ENCODE measurements around the gene KRT80.

Gene KRT80

DNA sequence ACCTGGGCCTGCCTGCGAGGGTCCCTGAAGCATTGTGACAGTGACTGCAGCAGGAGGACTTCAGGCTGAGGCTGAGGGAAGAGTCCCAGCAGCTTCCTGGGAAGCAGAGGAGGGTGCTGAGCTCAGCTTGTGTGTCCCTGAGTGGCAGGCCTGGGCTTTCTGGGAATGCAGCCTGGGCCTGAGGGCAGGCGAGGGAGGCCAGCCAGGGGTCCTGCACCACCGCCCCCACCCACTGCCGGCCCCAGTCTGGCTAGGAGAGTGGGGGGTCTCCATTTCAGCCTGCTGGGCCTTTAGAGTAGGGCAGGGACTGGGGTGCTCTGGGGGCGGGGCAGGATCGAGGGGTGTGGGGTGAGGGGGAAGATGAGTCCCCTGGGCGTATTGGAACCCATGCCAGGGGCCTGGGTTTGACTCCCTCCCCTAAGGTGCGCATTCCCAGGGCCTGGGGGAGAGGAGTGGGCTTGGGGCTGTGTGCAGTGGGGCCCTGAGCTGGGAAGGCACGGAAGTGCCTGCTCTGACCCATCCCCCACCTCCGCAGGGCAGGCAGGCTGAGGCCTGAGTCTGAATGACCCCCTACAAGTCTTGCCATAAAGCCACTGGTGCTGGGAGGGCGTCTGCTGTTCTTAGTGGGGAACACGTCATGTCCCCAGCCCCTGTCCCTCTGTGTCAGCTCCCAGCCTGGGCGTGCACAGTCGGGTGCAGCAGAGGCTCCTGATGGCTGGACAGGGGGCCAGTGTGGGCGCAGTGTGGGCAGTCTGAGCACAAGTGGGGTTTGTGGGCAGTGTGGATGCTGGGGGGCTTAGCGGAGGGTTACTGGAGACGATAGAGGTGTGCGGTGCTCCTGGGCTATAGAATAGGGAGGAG lies 46.4 kb downstream of the KRT80 start:
- H3K27ac ChIP-seq (ENCODE audit: insufficient read depth, low read depth, low read length, poor library complexity, severe bottlenecking): no peak overlapping the region
- H3K4me3 ChIP-seq (ENCODE audit: insufficient read depth, low read depth, low read length): no peak overlapping the region
- no peaks in the 10 kb centered on the region for H3K27me3 ChIP-seq (ENCODE audit: control insufficient read depth, insufficient read depth, low read length, poor library complexity, severe bottlenecking)
- no peaks in the 10 kb centered on the region for H3K9me3 ChIP-seq (ENCODE audit: control insufficient read depth, low read length)
- H3K36me3 ChIP-seq (ENCODE audit: control insufficient read depth, insufficient read depth, low read length): no peaks in the 10 kb centered on the region
- WGBS, 2 experiments: 67 to 72% methylated on average over 18 of the region's 18 CpGs
- H3K4me1 ChIP-seq (ENCODE audit: control insufficient read depth, insufficient read depth, low read length): peaks cover 36% of the 10 kb centered on the region

- no peak overlapping the region for H3K27ac ChIP-seq (ENCODE audit: insufficient read depth, low read depth, low read length, poor library complexity, severe bottlenecking)
- H3K4me1 ChIP-seq (ENCODE audit: control insufficient read depth, insufficient read depth, low read length): peaks cover 43% of the 10 kb centered on the region
- no peak overlapping the region for H3K4me3 ChIP-seq (ENCODE audit: insufficient read depth, low read depth, low read length)
- no peaks in the 10 kb centered on the region for H3K36me3 ChIP-seq (ENCODE audit: control insufficient read depth, insufficient read depth, low read length)
- WGBS, 2 experiments: 90 to 94% methylated on average over 16 of the region's 16 CpGs
- H3K9me3 ChIP-seq (ENCODE audit: control insufficient read depth, low read length): no peaks in the 10 kb centered on the region
- H3K27me3 ChIP-seq (ENCODE audit: control insufficient read depth, insufficient read depth, low read length, poor library complexity, severe bottlenecking): no peaks in the 10 kb centered on the region
Observed at GRCh38 chr12:52144512-52145227, 47.1 kb downstream of the KRT80 start.

GRCh38 chr12:52142431-52142830 lies 49.4 kb downstream of the KRT80 start:
- 96 to 97% methylated on average over 5 of the region's 5 CpGs for WGBS, 2 experiments
- H3K27me3 ChIP-seq (ENCODE audit: control insufficient read depth, insufficient read depth, low read length, poor library complexity, severe bottlenecking): no peaks in the 10 kb centered on the region
- no peak overlapping the region for H3K27ac ChIP-seq (ENCODE audit: insufficient read depth, low read depth, low read length, poor library complexity, severe bottlenecking)
- H3K9me3 ChIP-seq (ENCODE audit: control insufficient read depth, low read length): no peaks in the 10 kb centered on the region
- H3K36me3 ChIP-seq (ENCODE audit: control insufficient read depth, insufficient read depth, low read length): no peaks in the 10 kb centered on the region
- peaks cover 44% of the 10 kb centered on the region for H3K4me1 ChIP-seq (ENCODE audit: control insufficient read depth, insufficient read depth, low read length)
- H3K4me3 ChIP-seq (ENCODE audit: insufficient read depth, low read depth, low read length): no peak overlapping the region

DNA sequence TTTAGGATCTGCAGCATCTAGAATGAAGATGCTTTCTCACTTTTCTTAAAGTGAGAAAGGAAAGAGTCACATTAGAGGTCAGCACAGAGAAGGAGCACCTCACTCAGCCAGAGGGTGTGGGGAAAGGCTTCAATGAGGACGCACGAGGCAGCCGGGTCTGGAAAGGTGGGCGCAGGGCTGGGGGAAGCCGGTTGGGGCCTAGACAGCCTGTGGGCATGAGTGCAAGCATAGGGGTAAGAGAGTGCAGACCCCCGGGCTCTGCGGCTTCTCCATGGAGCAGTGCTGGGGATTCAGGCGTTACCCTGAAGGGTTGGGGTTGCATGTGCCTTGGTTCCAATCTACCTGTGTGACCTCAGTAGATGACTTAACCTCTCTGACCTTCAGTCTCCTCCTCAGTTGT lies 49.9 kb downstream of the KRT80 start:
- Histone ChIP-seq H3K36me3 (ENCODE audit: control insufficient read depth, insufficient read depth, low read length) (no peaks in the 10 kb centered on the region), H3K9me3 (ENCODE audit: control insufficient read depth, low read length) (no peaks in the 10 kb centered on the region), H3K27ac (ENCODE audit: insufficient read depth, low read depth, low read length, poor library complexity, severe bottlenecking) (no peak overlapping the region), H3K27me3 (ENCODE audit: control insufficient read depth, insufficient read depth, low read length, poor library complexity, severe bottlenecking) (no peaks in the 10 kb centered on the region), H3K4me1 (ENCODE audit: control insufficient read depth, insufficient read depth, low read length) (peaks cover 44% of the 10 kb centered on the region), H3K4me3 (ENCODE audit: insufficient read depth, low read depth, low read length) (no peak overlapping the region)
- 95% methylated on average over 8 of the region's 8 CpGs for WGBS, 2 experiments

GRCh38 chr12:52141306-52141705 lies 50.5 kb downstream of the KRT80 start:
- Histone ChIP-seq H3K27me3 (ENCODE audit: control insufficient read depth, insufficient read depth, low read length, poor library complexity, severe bottlenecking) (no peaks in the 10 kb centered on the region), H3K9me3 (ENCODE audit: control insufficient read depth, low read length) (no peaks in the 10 kb centered on the region), H3K4me1 (ENCODE audit: control insufficient read depth, insufficient read depth, low read length) (peaks cover 44% of the 10 kb centered on the region), H3K27ac (ENCODE audit: insufficient read depth, low read depth, low read length, poor library complexity, severe bottlenecking) (no peak overlapping the region), H3K4me3 (ENCODE audit: insufficient read depth, low read depth, low read length) (no peak overlapping the region), H3K36me3 (ENCODE audit: control insufficient read depth, insufficient read depth, low read length) (no peaks in the 10 kb centered on the region)
- 83 to 94% methylated on average over 4 of the region's 4 CpGs for WGBS, 2 experiments

- Histone ChIP-seq H3K9me3 (ENCODE audit: control insufficient read depth, low read length) (no peaks in the 10 kb centered on the region), H3K36me3 (ENCODE audit: control insufficient read depth, insufficient read depth, low read length) (no peaks in the 10 kb centered on the region), H3K4me1 (ENCODE audit: control insufficient read depth, insufficient read depth, low read length) (peaks cover 29% of the 10 kb centered on the region), H3K27ac (ENCODE audit: insufficient read depth, low read depth, low read length, poor library complexity, severe bottlenecking) (no peak overlapping the region), H3K4me3 (ENCODE audit: insufficient read depth, low read depth, low read length) (no peak overlapping the region), H3K27me3 (ENCODE audit: control insufficient read depth, insufficient read depth, low read length, poor library complexity, severe bottlenecking) (no peaks in the 10 kb centered on the region)
- WGBS, 2 experiments: 28 to 42% methylated on average over 4 to 5 of the region's 5 CpGs
Observed at GRCh38 chr12:52139579-52140062, 52.2 kb downstream of the KRT80 start.

GRCh38 chr12:52139147-52139546 lies 52.7 kb downstream of the KRT80 start:
- Histone ChIP-seq H3K4me1 (ENCODE audit: control insufficient read depth, insufficient read depth, low read length) (peaks cover 24% of the 10 kb centered on the region), H3K27ac (ENCODE audit: insufficient read depth, low read depth, low read length, poor library complexity, severe bottlenecking) (no peak overlapping the region), H3K27me3 (ENCODE audit: control insufficient read depth, insufficient read depth, low read length, poor library complexity, severe bottlenecking) (no peaks in the 10 kb centered on the region), H3K36me3 (ENCODE audit: control insufficient read depth, insufficient read depth, low read length) (no peaks in the 10 kb centered on the region), H3K9me3 (ENCODE audit: control insufficient read depth, low read length) (no peaks in the 10 kb centered on the region), H3K4me3 (ENCODE audit: insufficient read depth, low read depth, low read length) (no peak overlapping the region)
- 89 to 91% methylated on average over 13 of the region's 13 CpGs for WGBS, 2 experiments

DNA sequence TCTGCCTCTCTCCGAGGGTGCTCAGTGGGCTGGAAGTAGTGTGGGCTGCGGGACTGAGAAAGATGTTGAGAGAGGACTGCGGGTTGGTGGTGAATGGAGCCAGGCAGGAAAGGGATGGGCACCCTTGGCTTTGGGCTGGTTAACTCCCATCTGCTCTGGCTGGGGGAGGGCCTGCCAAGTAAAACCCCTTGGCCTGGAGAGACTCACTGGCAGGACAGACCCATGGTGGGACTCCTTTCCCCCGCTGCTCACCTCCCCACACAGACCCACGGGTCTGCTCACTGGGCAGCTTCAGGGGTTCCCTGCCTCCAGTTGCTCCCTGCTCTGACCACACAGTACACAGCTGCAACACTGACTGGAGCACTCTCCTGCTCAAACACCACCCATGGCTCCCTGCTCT lies 54.1 kb downstream of the KRT80 start:
- 93 to 94% methylated on average over 5 of the region's 5 CpGs for WGBS, 2 experiments
- H3K27me3 ChIP-seq (ENCODE audit: control insufficient read depth, insufficient read depth, low read length, poor library complexity, severe bottlenecking): no peaks in the 10 kb centered on the region
- H3K27ac ChIP-seq (ENCODE audit: insufficient read depth, low read depth, low read length, poor library complexity, severe bottlenecking): no peak overlapping the region

GRCh38 chr12:52132754-52133161 lies 59.1 kb downstream of the KRT80 start:
- WGBS, 2 experiments: 93 to 96% methylated on average over 3 of the region's 3 CpGs

More for the DNA sequence above, 54.1 kb downstream of the KRT80 start:
- H3K9me3 ChIP-seq (ENCODE audit: control insufficient read depth, low read length): no peaks in the 10 kb centered on the region
- peaks cover 22% of the 10 kb centered on the region for H3K4me1 ChIP-seq (ENCODE audit: control insufficient read depth, insufficient read depth, low read length)
- H3K4me3 ChIP-seq (ENCODE audit: insufficient read depth, low read depth, low read length): no peak overlapping the region
- H3K36me3 ChIP-seq (ENCODE audit: control insufficient read depth, insufficient read depth, low read length): no peaks in the 10 kb centered on the region

DNA sequence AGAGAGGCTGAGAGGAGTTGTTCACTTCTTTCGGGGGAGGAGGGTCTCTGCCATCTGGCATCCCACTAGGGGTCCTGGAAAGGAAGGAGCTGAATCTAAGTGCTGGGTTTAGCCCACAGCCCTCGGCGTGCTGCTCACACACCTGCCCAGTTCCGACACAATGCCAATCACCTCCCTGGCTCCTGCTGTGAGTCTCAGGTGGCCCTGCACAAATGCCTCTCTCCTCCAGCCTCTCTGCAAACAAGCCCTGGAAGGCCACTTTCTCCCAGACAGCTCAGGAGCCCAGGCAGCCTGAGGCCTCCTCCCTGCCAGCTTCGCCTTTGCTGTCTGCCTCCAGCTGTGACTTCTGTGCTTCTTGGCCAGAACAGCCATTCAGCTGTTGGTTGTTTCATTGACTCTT lies 61.1 kb downstream of the KRT80 start:
- no peaks in the 10 kb centered on the region for H3K27me3 ChIP-seq (ENCODE audit: control insufficient read depth, insufficient read depth, low read length, poor library complexity, severe bottlenecking)
- no peak overlapping the region for H3K27ac ChIP-seq (ENCODE audit: insufficient read depth, low read depth, low read length, poor library complexity, severe bottlenecking)
- no peaks in the 10 kb centered on the region for H3K9me3 ChIP-seq (ENCODE audit: control insufficient read depth, low read length)
- no peaks in the 10 kb centered on the region for H3K36me3 ChIP-seq (ENCODE audit: control insufficient read depth, insufficient read depth, low read length)
- peaks cover 17% of the 10 kb centered on the region for H3K4me1 ChIP-seq (ENCODE audit: control insufficient read depth, insufficient read depth, low read length)
- 30 to 36% methylated on average over 5 of the region's 5 CpGs for WGBS, 2 experiments
- H3K4me3 ChIP-seq (ENCODE audit: insufficient read depth, low read depth, low read length): no peak overlapping the region

More at GRCh38 chr12:52132754-52133161, 59.1 kb downstream of the KRT80 start:
- no peaks in the 10 kb centered on the region for H3K27me3 ChIP-seq (ENCODE audit: control insufficient read depth, insufficient read depth, low read length, poor library complexity, severe bottlenecking)
- no peaks in the 10 kb centered on the region for H3K36me3 ChIP-seq (ENCODE audit: control insufficient read depth, insufficient read depth, low read length)
- peaks cover 4% of the 10 kb centered on the region for H3K4me1 ChIP-seq (ENCODE audit: control insufficient read depth, insufficient read depth, low read length)
- H3K4me3 ChIP-seq (ENCODE audit: insufficient read depth, low read depth, low read length): no peak overlapping the region
- H3K9me3 ChIP-seq (ENCODE audit: control insufficient read depth, low read length): no peaks in the 10 kb centered on the region
- H3K27ac ChIP-seq (ENCODE audit: insufficient read depth, low read depth, low read length, poor library complexity, severe bottlenecking): no peak overlapping the region
